Measurements from ENCODE around the gene PYHIN1.
A peak's percentile ranks its signal among the peaks of the same experiment; 100 is the strongest.
"Not testable (repeated sequence)": the region's sequence is repeated elsewhere in the genome, so short reads cannot be mapped to it uniquely, and the experiment has no call there.

PYHIN1 gene

GRCh38 chr1:158979229-158979628 is 47.9 kb downstream of the PYHIN1 start:
- no peak for DNase-seq (ENCODE audit: low read depth)

- no peak for DNase-seq (ENCODE audit: low read depth)
Observed at GRCh38 chr1:158983235-158983634, 51.9 kb downstream of the PYHIN1 start.

GRCh38 chr1:158984386-158984785 is 53.0 kb downstream of the PYHIN1 start:
- no peak for DNase-seq (ENCODE audit: low read depth)

- DNase-seq (ENCODE audit: low read depth) = no peak
Observed at GRCh38 chr1:158989424-158989823, 58.1 kb downstream of the PYHIN1 start.

GRCh38 chr1:158992787-158993312 is 61.5 kb downstream of the PYHIN1 start:
- DNase-seq (ENCODE audit: low read depth) = no peak

GRCh38 chr1:158996998-158997397 is 65.6 kb downstream of the PYHIN1 start:
- DNase-seq (ENCODE audit: low read depth) = no peak

GRCh38 chr1:158998037-158998780 is 66.9 kb downstream of the PYHIN1 start:
- no peak for DNase-seq (ENCODE audit: low read depth)

- DNase-seq (ENCODE audit: low read depth) = peak; percentile 33
Observed at GRCh38 chr1:158998781-158999161, 67.4 kb downstream of the PYHIN1 start.

- peak; percentile 94 for DNase-seq (ENCODE audit: low read depth)
Observed at GRCh38 chr1:158999316-159000069, 68.1 kb downstream of the PYHIN1 start.

GRCh38 chr1:159000070-159000409 is 68.7 kb downstream of the PYHIN1 start:
- no peak for DNase-seq (ENCODE audit: low read depth)

- peak; percentile 90 for DNase-seq (ENCODE audit: low read depth)
Observed at GRCh38 chr1:159000625-159001024, 69.3 kb downstream of the PYHIN1 start.

- DNase-seq (ENCODE audit: low read depth) = no peak
Observed at GRCh38 chr1:159005161-159005560, 73.8 kb downstream of the PYHIN1 start.

GRCh38 chr1:159005676-159006075 is 74.3 kb downstream of the PYHIN1 start:
- no peak for DNase-seq (ENCODE audit: low read depth)

GRCh38 chr1:159006210-159006807 is 75.0 kb downstream of the PYHIN1 start:
- not testable (repeated sequence) for DNase-seq (ENCODE audit: low read depth)

- no peak for DNase-seq (ENCODE audit: low read depth)
Observed at GRCh38 chr1:159007726-159008125, 76.4 kb downstream of the PYHIN1 start.

GRCh38 chr1:159008744-159009188 is 77.4 kb downstream of the PYHIN1 start:
- DNase-seq (ENCODE audit: low read depth) = no peak

GRCh38 chr1:159009287-159009686 is 77.9 kb downstream of the PYHIN1 start:
- DNase-seq (ENCODE audit: low read depth) = no peak

- DNase-seq (ENCODE audit: low read depth) = peak; percentile 92
Observed at GRCh38 chr1:159009704-159010361, 78.5 kb downstream of the PYHIN1 start, which contains the start of gene IFI16. Gene IFI16, plus strand, starts transcription at chr1:159009907. Its CDS starts 4,774 bp downstream, at chr1:159014681.

- DNase-seq (ENCODE audit: low read depth) = no peak
Observed at GRCh38 chr1:159010391-159010790, 79.0 kb downstream of the PYHIN1 start.

- DNase-seq (ENCODE audit: low read depth) = not testable (repeated sequence)
Observed at GRCh38 chr1:159011001-159011400, 79.6 kb downstream of the PYHIN1 start.

GRCh38 chr1:159011751-159012150 is 80.4 kb downstream of the PYHIN1 start:
- no peak for DNase-seq (ENCODE audit: low read depth)

GRCh38 chr1:159012495-159012894 is 81.1 kb downstream of the PYHIN1 start:
- no peak for DNase-seq (ENCODE audit: low read depth)

Measured in fibroblast of the conjunctiva (primary cell).